Measurements from ENCODE around the gene ELF3. TPM values are rescaled to one million over a fixed set of nuclear protein-coding genes. Genes with fewer than 3 reads are reported as not detected.
A peak's percentile ranks its signal among the peaks of the same experiment; 100 is the strongest.
"Not testable (repeated sequence)": the region's sequence is repeated elsewhere in the genome, so short reads cannot be mapped to it uniquely, and the experiment has no call there.

ELF3 gene
- total RNA-seq, 1 donor = 3.9 TPM

- H3K4me3 ChIP-seq (ENCODE audit: low read depth, low read length) = no peak overlapping the region
- no peak for TF ChIP-seq CTCF (IDR thresholded peaks at IDR 0.05; ENCODE audit: insufficient read depth, low read depth, low read length)
- DNase-seq (ENCODE audit: low read depth) = peak; percentile 78
These were observed 47.9 kb downstream of the ELF3 start for GRCh38 chr1:202058001-202058908.

GRCh38 chr1:202061055-202061454 lies 50.7 kb downstream of the ELF3 start:
- H3K4me3 ChIP-seq (ENCODE audit: low read depth, low read length) = no peak overlapping the region
- DNase-seq (ENCODE audit: low read depth) = no peak
- no peak for TF ChIP-seq CTCF (IDR thresholded peaks at IDR 0.05; ENCODE audit: insufficient read depth, low read depth, low read length)

GRCh38 chr1:202061787-202062186 lies 51.4 kb downstream of the ELF3 start:
- DNase-seq (ENCODE audit: low read depth); H3K4me3 ChIP-seq (ENCODE audit: low read depth, low read length): not testable (repeated sequence)

GRCh38 chr1:202062636-202063035 lies 52.2 kb downstream of the ELF3 start:
- H3K4me3 ChIP-seq (ENCODE audit: low read depth, low read length); DNase-seq (ENCODE audit: low read depth): not testable (repeated sequence)

GRCh38 chr1:202063093-202063492 lies 52.7 kb downstream of the ELF3 start:
- no peak overlapping the region for H3K4me3 ChIP-seq (ENCODE audit: low read depth, low read length)
- DNase-seq (ENCODE audit: low read depth) = peak; percentile 84
- TF ChIP-seq CTCF (IDR thresholded peaks at IDR 0.05; ENCODE audit: insufficient read depth, low read depth, low read length) = no peak

- not testable (repeated sequence) for DNase-seq (ENCODE audit: low read depth); H3K4me3 ChIP-seq (ENCODE audit: low read depth, low read length)
These were observed 54.5 kb downstream of the ELF3 start for GRCh38 chr1:202064889-202065312.

Small RNAs within 50 kb of the gene (small RNA-seq; reads per million reads assigned to genes)
- gene AL691482.1 = not detected
- gene AL691482.2 = not detected
- not detected for gene MIR6740
- not detected for gene RF00156

Other genes with a start within 250 kb of the ELF3 start
- 28.3 and 28.9 TPM in 2 replicates for gene IPO9, start 181.4 kb upstream of the ELF3 start, total RNA-seq
- 19.0 and 25.0 TPM in 2 replicates for gene SHISA4, start 121.7 kb upstream of the ELF3 start, total RNA-seq
- 44.1 and 50.1 TPM in 2 replicates for gene LMOD1, start 64.0 kb upstream of the ELF3 start, total RNA-seq
- gene TIMM17A, start 55.1 kb upstream of the ELF3 start, total RNA-seq = 58.9 and 94.1 TPM in 2 replicates
- 77.0 and 93.7 TPM in 2 replicates for gene RNPEP, start 27.9 kb upstream of the ELF3 start, total RNA-seq
- under 0.01 TPM in 1 of 2 replicates, not detected in the other for gene GPR37L1, start 112.3 kb downstream of the ELF3 start, total RNA-seq
- 18.7 and 28.5 TPM in 2 replicates for gene ARL8A, start 134.2 kb downstream of the ELF3 start, total RNA-seq
- not detected in 2 replicates for gene PTPN7, start 150.0 kb downstream of the ELF3 start, total RNA-seq
- gene LGR6, start 183.2 kb downstream of the ELF3 start, total RNA-seq = not detected in 2 replicates